Smooth muscle cell (in vitro differentiated cells): ENCODE results near the gene DENND10. TPM values are rescaled to one million over a fixed set of nuclear protein-coding genes. Genes with fewer than 3 reads are reported as not detected.
"Not testable (repeated sequence)": the region's sequence is repeated elsewhere in the genome, so short reads cannot be mapped to it uniquely, and the experiment has no call there.

Experiments used
- DNase-seq: peaks from one replicate; lab custom pipeline; 2025; ENCODE audit not compliant: unreplicated experiment; lab: John Stamatoyannopoulos, UW
- H2AFZ ChIP-seq: fragments of 200-600 bp; sonication (generic); 2 replicates; pipeline ENCODE4 v1.6.0; 2016; ENCODE audit warnings: antibody characterized with exemption, low read depth, mild to moderate bottlenecking
- H3F3A ChIP-seq: fragments of 200-600 bp; sonication (generic); 2 replicates; pipeline ENCODE4 v1.6.0; 2017; ENCODE audit warnings: antibody characterized with exemption, low read depth
- H3K27ac ChIP-seq: fragments of 200-600 bp; sonication (generic); 2 replicates; pipeline ENCODE4 v1.5.1; 2016; ENCODE audit warnings: low read depth, mild to moderate bottlenecking
- H3K27me3 ChIP-seq: fragments of 200-600 bp; sonication (generic); 2 replicates; pipeline ENCODE4 v1.6.1; 2016; ENCODE audit warnings: low read depth, mild to moderate bottlenecking
- H3K36me3 ChIP-seq: fragments of 200-600 bp; sonication (generic); 2 replicates; pipeline ENCODE4 v1.5.1; 2016; ENCODE audit warnings: low read depth
- H3K4me1 ChIP-seq: fragments of 200-600 bp; sonication (generic); 2 replicates; pipeline ENCODE4 v1.5.1; 2016; ENCODE audit warnings: low read depth
- H3K4me2 ChIP-seq: fragments of 200-600 bp; sonication (generic); 2 replicates; pipeline ENCODE4 v1.6.0; 2016; ENCODE audit warnings: mild to moderate bottlenecking
- H3K4me3 ChIP-seq: fragments of 200-600 bp; sonication (generic); 2 replicates; pipeline ENCODE4 v1.5.1; 2016; ENCODE audit warnings: mild to moderate bottlenecking
- H3K79me2 ChIP-seq: fragments of 200-600 bp; sonication (generic); 2 replicates; pipeline ENCODE4 v1.6.0; 2016; ENCODE audit warnings: low read depth, mild to moderate bottlenecking
- H3K9ac ChIP-seq: fragments of 200-600 bp; sonication (generic); 2 replicates; pipeline ENCODE4 v1.6.0; 2016; ENCODE audit warnings: low read depth
- H3K9me3 ChIP-seq: fragments of 200-600 bp; sonication (generic); replicated peaks from 2 replicates; pipeline ENCODE4 v1.5.1; 2016; ENCODE audit warnings: low read depth
- H4K20me1 ChIP-seq: fragments of 200-600 bp; sonication (generic); 2 replicates; pipeline ENCODE4 v1.6.0; 2016; ENCODE audit warnings: low read depth
- WGBS: methylation state at CpG from one replicate; pipeline ENCODE4 v1.1.7; 2016; ENCODE audit warnings: low lambda C conversion rate; 5-methylcytosine and 5-hydroxymethylcytosine counted together
- polyA plus RNA-seq: library from polyadenylated mRNA; unstranded; fragments of >200 nt; fragmentation: Nextera tagmentation; extraction: Ambion mirVana; gene quantifications from 2 replicates; pipeline ENCODE4 v1.2.1, GENCODE V29; 2016
- total RNA-seq: library from RNA; depleted of rRNA; stranded (reverse); fragments of >200 nt; gene quantifications from 2 replicates; pipeline ENCODE4 v1.2.3, GENCODE V29; 2014
- TF ChIP-seq, protein P1 (sequence below): fragments of 200-600 bp; sonication (generic); IDR thresholded peaks from 2 replicates; pipeline ENCODE4 v1.5.1; 2017; ENCODE audit warnings: borderline replicate concordance, mild to moderate bottlenecking, antibody characterized with exemption; ENCODE audit not compliant: insufficient read depth, poor library complexity, severe bottlenecking

The DENND10 gene
- total and polyA plus RNA-seq, 2 experiments from 2014 or later, result 45.1 to 57.2 TPM

DNA sequence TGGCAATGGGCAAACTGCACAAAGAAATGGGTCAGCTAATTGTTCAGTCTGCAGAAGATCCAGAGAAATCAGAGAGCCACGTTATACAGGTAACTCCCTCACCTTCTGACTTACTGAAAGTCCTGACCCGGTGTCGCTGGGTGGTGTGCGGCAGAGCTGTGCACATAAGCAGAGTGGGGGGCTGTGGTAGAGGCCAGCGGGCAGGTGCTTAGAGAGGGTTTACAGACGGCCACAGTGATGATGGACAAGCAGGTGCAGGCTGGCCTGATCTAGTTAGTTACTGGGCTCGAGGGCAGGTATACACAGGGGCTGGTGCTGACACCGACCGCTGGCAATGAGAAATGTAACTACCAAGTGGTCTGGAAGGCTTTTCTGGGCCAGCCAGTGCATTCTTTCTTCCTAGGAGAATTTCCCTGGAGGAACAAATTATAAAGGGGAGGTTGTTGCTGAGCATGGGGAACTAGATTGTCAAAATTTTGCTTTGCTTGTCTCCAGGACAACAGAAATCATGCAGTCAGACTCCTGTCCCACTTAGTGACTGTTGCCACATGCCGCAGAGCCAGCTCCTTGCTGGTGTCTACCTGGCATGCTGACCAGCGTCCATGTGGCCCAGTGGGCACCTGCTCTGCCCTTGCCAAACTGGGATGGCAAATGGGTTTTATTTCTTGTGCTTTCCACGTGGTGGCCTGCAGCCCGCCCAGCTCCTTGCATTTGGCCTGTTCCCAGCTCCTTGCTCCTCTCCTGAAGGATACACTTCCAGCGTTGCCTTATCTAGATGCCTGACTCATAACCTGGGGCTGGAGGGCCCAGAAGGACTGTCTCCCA lies 28.8 kb downstream of the DENND10 start:
- no peaks in the 10 kb centered on the region for H3K9me3 ChIP-seq
- no peak overlapping the region for H3K4me3 ChIP-seq
- TF ChIP-seq, protein P1, sequence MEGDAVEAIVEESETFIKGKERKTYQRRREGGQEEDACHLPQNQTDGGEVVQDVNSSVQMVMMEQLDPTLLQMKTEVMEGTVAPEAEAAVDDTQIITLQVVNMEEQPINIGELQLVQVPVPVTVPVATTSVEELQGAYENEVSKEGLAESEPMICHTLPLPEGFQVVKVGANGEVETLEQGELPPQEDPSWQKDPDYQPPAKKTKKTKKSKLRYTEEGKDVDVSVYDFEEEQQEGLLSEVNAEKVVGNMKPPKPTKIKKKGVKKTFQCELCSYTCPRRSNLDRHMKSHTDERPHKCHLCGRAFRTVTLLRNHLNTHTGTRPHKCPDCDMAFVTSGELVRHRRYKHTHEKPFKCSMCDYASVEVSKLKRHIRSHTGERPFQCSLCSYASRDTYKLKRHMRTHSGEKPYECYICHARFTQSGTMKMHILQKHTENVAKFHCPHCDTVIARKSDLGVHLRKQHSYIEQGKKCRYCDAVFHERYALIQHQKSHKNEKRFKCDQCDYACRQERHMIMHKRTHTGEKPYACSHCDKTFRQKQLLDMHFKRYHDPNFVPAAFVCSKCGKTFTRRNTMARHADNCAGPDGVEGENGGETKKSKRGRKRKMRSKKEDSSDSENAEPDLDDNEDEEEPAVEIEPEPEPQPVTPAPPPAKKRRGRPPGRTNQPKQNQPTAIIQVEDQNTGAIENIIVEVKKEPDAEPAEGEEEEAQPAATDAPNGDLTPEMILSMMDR, result no peak
- H3F3A ChIP-seq, result no peaks in the 10 kb centered on the region
- H3K79me2 ChIP-seq, result no peaks in the 10 kb centered on the region
- H3K27me3 ChIP-seq, result no peaks in the 10 kb centered on the region
- H3K36me3 ChIP-seq, result peaks cover 2% of the 10 kb centered on the region
- H2AFZ ChIP-seq, result no peak overlapping the region
- H3K4me2 ChIP-seq, result no peak overlapping the region
- H3K4me1 ChIP-seq, result no peaks in the 10 kb centered on the region
- H4K20me1 ChIP-seq, result no peaks in the 10 kb centered on the region
- no peak for DNase-seq
- 93% methylated on average over 14 of the region's 14 CpGs for WGBS
- H3K9ac ChIP-seq, result no peak overlapping the region
- H3K27ac ChIP-seq, result no peak overlapping the region

DNA sequence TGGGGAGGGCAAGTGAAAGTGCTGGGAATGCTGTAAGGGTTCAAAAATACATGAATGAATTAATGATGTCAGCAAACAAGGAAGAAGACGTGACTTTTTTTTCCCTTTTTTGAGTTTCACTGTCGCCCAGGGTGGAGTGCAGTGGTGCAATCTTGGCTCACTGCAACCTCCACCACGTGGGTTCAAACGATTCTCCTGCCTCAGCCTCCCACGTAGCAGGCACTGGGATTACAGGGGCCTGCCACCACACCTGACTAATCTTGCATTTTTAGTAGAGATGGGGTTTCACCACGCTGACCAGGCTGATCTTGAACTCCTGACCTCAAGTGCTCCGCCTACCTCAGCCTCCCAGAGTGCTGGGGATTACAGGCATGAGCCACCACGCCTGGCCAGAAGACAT lies 30.0 kb downstream of the DENND10 start:
- Histone ChIP-seq H3K4me2 (no peak overlapping the region), H3K4me3 (no peak overlapping the region), H3K27me3 (no peaks in the 10 kb centered on the region), H2AFZ (no peak overlapping the region), H3K9ac (no peak overlapping the region), H3K79me2 (no peaks in the 10 kb centered on the region), H3K36me3 (peaks cover 2% of the 10 kb centered on the region), H3K27ac (no peak overlapping the region), H3K9me3 (no peaks in the 10 kb centered on the region), H4K20me1 (no peaks in the 10 kb centered on the region), H3K4me1 (no peaks in the 10 kb centered on the region), H3F3A (no peaks in the 10 kb centered on the region)
- WGBS, result 94% methylated on average over 8 of the region's 8 CpGs
- TF ChIP-seq, protein P1, result no peak
- no peak for DNase-seq

DNA sequence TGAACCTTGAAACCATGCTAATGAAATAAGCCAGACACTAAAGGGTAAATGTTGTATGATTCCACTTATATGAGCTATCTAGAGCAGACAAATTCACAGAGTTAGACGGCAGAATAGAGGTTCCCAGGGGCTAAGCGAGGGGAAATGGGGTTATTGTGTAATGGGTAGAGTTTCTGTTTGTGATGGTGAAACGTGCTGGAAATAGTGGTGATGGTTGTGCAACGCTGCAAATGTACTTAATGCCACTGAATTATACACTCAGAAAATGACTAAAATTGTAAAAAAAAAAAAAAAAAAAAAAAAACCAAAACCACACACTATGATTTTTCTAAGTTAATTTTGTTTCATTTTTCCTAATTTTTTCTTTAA lies 31.6 kb downstream of the DENND10 start:
- no peaks in the 10 kb centered on the region for H3K79me2 ChIP-seq
- no peaks in the 10 kb centered on the region for H3K27me3 ChIP-seq
- no peak overlapping the region for H2AFZ ChIP-seq
- H3K9ac ChIP-seq, result peak overlapping the region; percentile 65
- 55% methylated on average over 4 of the region's 4 CpGs for WGBS
- TF ChIP-seq, protein P1, result no peak
- no peaks in the 10 kb centered on the region for H4K20me1 ChIP-seq
- H3K4me3 ChIP-seq, result no peak overlapping the region
- H3F3A ChIP-seq, result no peaks in the 10 kb centered on the region
- H3K9me3 ChIP-seq, result no peaks in the 10 kb centered on the region
- H3K36me3 ChIP-seq, result no peaks in the 10 kb centered on the region
- no peaks in the 10 kb centered on the region for H3K4me1 ChIP-seq
- peak overlapping the region; percentile 55 for H3K4me2 ChIP-seq
- H3K27ac ChIP-seq, result peak overlapping the region; percentile 85
- no peak for DNase-seq

GRCh38 chr10:119136084-119136483 lies 32.2 kb downstream of the DENND10 start:
- peak overlapping the region; percentile 85 for H3K27ac ChIP-seq
- TF ChIP-seq, protein P1, result no peak
- no peaks in the 10 kb centered on the region for H3K27me3 ChIP-seq
- peak overlapping the region; percentile 21 for H3K4me2 ChIP-seq
- H3K9me3 ChIP-seq, result no peaks in the 10 kb centered on the region
- H3K4me3 ChIP-seq, result no peak overlapping the region
- H4K20me1 ChIP-seq, result no peaks in the 10 kb centered on the region
- no peak overlapping the region for H2AFZ ChIP-seq
- no peak for DNase-seq
- H3K9ac ChIP-seq, result peak overlapping the region; percentile 65
- no peaks in the 10 kb centered on the region for H3F3A ChIP-seq
- no peaks in the 10 kb centered on the region for H3K4me1 ChIP-seq
- no peaks in the 10 kb centered on the region for H3K79me2 ChIP-seq
- H3K36me3 ChIP-seq, result no peaks in the 10 kb centered on the region
- 68% methylated on average over 7 of the region's 7 CpGs for WGBS

- not testable (repeated sequence) for H3K4me3 ChIP-seq, DNase-seq, H3K36me3 ChIP-seq, H3K4me2 ChIP-seq, H3K4me1 ChIP-seq, H3K79me2 ChIP-seq, H3F3A ChIP-seq, H3K9me3 ChIP-seq, H3K27ac ChIP-seq, H3K9ac ChIP-seq, H3K27me3 ChIP-seq, H4K20me1 ChIP-seq, H2AFZ ChIP-seq
- 79% methylated on average over 8 of the region's 8 CpGs for whole genome bisulfite sequencing
Measured at GRCh38 chr10:119137878-119138277, 34.0 kb downstream of the DENND10 start.
